ENCODE results near the gene ROR1.

The ROR1 gene

DNA sequence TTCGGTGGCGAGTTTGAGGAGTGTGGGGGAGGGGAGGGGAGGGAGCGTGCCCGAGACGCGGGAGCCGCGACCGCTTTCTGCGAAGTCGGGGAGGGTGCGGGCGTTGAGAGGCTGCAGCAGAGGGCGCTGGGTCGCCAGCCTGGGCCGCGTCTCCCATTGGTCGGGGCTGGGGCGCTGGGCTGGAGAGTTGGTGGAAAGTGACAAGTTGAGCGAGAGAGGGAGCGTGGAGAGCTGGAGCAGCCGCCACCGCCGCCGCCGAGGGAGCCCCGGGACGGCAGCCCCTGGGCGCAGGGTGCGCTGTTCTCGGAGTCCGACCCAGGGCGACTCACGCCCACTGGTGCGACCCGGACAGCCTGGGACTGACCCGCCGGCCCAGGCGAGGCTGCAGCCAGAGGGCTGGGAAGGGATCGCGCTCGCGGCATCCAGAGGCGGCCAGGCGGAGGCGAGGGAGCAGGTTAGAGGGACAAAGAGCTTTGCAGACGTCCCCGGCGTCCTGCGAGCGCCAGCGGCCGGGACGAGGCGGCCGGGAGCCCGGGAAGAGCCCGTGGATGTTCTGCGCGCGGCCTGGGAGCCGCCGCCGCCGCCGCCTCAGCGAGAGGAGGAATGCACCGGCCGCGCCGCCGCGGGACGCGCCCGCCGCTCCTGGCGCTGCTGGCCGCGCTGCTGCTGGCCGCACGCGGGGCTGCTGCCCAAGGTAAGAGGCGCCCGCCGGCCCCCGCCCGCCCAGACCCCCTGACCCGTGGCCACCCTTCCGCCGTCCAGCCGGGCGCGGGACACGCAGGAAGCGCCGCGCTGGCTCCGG is at the start of gene ROR1:
TSS of gene ROR1 (plus strand) at position 203 of the 802 bp plus-strand sequence.
- DNase-seq, result peak; percentile 66

DNA sequence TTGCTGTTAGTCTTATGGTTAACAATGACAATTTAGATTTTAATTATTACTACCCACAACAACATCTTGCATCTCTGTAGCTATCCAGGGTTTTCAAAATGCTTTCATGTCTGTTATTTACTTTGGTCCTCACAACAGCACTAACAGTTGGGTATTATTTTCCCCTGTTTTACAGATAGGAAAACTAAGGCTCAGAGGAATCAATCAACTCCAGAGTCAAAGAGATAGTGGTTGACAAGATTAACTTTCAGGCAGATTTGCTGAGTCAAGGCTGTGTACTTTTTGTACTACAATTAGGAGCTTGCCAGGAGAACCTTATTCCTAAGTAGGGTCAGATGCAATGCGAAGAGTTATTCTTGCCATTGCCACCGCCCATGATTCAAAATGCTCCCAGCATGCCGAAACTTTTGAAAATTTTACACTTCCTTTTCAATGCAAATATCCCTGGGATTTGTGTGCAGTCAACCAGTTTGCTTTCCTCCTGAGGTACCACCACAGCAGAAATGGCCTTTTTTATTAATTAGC is 49.4 kb upstream of the ROR1 start:
- no peak for DNase-seq

DNA sequence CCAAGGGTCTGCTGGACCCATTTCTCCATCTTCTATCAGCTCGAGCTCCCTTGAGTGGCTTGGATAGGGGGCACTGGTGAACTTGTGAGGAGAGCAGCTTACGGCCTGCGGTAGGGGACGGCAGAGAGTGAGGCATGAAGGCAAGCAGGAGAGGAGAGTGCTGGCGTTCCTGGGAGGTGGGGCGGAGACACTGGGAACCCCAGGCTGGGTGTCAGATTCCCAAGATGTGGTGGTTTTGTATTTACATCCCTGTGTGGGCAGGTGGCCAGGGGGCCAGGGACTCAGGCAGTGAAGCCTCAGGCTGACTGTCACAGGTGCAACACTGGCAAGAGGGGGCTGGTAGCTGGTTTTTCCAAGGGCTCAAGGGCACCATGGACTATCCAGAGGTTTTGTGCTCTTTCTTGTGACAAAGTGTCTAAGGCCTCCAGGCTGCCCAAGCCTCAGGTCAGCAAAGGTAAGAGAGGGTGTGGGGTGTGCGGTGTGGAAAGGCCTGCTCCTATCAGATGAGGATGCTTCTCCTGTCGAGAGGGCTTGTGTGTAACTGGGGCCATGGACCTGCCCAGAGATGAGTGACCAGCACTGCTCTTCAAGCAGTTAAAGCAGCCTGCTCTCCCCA is 45.1 kb upstream of the ROR1 start:
- DNase-seq, result no peak

GRCh38 chr1:63729227-63729620 is 44.6 kb upstream of the ROR1 start:
- DNase-seq, result no peak

DNA sequence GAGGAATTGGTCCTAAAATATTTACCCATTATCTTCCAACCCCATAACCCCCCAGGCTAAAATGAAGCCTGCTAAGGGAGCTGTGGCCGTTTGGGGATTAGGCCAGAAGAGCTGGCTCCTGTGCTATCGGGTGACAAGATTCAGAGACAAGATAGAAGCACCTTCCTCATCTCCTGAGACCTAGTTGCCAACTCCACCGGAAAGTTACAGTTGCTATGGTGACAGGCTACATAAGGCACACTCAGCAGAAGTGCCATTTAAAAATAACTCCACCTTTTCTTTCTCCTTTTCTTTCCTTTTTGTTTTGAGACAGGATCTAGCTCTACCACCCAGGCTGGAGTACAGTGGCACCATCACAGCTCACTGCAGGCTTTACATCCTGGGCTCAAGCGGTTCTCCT is 43.6 kb upstream of the ROR1 start:
- DNase-seq, result no peak

DNA sequence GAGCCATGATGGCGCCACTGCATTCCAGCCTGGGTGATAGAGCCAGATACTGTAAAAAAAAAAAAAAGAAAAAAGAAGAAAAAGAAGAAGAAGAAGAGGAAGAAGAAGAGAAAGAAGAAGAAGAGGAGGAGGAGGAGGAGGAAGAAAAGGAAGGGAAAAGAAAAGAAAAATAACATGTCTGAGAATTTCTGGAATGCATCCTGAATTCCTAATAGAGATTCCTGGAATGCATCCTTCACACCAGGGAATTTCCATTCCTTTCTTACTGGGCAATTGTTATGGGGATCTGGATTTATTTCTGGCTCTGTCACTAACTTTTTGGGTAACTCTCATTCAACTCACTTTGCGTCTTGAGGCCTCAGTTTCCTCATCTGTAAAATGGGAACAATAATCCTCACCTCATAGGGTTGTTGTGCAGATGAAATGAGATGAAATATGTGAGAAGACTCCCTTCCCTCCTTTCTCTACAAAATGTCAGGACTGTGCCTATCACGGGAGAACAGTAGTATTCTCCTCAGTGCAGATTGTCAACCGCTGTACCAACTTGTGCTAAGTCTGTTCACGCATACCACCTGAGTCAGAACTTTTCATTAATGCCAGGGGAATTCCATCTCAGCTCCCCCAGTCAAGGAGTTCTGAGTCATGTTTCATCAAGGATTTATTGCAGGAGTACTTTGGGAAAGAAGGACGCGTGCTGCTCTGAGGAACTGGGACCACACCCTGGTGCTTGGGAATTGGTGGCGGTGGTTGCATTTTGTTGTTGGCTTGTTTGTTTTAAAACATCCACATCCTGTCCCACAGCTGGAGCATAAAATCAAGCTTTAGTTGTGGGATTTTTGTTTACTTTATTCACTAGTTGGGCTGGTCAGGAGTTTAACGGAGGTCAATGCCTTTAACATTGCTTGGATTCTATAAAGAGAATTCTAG is 42.4 kb upstream of the ROR1 start:
- DNase-seq, result peak; percentile 5

DNA sequence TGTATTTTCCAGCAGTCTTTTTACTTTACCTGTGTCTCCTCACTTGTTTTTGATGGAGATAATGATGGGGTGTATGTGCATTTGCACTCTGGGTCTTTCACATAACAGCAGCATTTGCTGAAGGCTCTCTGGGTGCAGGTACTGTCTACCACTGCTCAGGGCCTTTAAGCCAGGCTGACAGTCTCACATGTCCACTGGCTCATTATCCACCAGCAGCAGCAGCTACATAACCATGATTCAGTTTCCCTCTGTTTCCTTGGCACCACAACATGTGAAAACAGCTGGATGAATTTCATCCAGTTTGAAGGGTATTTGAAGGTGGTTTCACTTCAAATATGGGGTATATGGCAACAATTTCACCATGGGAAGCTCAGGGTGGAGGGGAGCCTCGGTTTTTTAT is 41.2 kb upstream of the ROR1 start:
- no peak for DNase-seq

- DNase-seq, result no peak
Measured at GRCh38 chr1:63738772-63739171, 35.0 kb upstream of the ROR1 start.

DNA sequence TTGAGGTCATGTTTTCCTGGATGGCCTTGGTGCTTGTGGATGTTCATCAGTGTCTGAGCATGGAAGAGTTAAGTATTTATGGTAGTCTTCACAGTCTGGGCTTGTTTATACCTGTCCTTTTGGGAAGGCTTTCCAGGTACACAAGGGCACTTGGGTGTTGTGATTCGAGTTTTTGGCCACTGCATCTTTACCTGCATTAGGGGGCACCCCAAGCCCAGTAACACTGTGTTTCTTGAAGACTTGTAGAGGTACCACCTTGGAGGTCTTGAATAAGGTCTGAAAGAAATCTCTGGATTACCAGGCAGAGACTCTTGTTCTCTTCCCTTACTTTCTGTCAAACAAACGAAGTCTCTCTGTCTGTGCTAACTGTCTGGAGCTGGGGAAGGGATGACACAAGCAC is 34.4 kb upstream of the ROR1 start:
- no peak for DNase-seq

- DNase-seq, result no peak
Measured at GRCh38 chr1:63740432-63740831, 33.4 kb upstream of the ROR1 start.

DNA sequence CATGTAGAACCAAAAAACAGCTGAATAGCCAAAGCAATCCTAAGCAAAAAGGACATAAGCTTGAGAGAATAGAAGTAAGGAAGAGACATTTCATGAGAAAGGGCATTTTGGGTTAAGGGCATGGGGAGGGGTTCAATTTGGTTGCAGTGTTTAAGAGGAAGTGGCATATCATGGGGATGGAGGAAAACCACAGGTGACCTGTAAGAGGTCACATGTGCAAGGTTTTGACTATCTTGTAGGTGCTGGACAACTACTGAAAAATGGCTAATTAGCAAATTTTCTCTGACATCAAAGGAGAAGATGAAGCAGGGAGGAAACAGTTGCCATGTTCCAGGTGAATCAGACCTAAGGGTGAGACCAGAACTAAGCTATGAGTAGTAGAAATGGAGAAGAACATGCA is 31.3 kb upstream of the ROR1 start:
- DNase-seq, result no peak

DNA sequence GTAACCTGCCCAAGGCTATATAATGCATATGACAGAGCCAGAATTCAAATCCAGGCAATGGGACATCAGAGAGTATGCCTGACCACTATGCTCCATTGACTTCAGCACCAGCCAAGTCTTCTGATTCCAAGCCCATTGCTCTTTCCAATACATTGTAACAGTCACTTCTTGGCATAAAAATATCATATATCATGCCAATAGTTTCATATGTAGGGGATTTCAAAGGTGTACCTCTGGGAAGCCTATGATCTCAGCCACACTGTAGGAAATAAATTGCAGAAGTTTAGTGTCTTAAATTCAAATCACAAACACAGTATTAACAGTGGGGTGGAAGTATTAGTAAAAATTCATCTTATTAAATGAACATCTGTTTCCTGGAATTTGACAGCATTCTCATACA is 30.0 kb upstream of the ROR1 start:
- DNase-seq, result no peak

- peak; percentile 66 for DNase-seq
Measured at GRCh38 chr1:63746129-63746864, 27.5 kb upstream of the ROR1 start.

DNA sequence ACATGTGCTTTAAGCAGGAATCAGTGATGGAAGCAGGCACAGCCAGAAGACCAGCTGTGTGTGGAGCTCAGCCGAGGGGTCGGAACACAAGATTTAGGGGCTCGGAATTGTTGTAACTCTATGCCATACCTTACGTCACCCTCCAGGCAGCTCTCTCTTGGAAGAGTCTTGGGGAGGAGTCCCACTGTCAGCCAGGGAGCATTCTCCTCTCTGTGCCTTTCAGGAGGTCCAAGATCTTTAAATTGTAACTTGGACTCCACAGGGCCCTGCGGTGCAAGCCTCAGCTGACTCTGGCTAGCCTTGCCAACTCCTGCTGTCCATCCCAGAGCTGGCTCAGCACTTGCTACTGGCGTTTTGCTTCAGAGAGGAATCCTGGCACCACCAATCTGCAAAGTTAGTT is 26.4 kb upstream of the ROR1 start:
- no peak for DNase-seq

DNA sequence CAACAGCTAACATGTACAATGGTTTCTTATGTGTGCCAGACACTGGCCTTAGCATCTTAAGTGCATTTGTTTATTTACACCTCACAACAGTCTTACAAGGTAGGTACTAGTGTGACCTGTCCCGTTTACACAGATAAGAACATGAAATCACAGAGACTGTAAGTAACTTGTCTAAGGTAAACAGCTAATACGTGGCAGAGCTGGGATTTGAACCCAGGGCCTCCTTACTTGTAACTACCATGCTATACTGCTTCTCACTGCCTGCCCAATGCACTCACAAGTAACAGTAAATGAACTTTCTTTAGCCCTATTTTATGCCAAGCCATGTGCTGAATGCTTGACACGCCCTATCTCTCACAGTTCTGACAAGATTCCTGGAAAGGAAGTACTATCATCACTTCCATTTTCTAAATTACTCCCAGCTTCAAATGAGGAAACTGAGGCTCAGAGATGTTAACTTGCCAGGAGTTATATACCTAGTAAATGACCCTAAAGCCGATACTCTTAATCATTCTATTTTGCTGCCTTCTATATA is 25.7 kb upstream of the ROR1 start:
- no peak for DNase-seq

- DNase-seq, result no peak
Measured at GRCh38 chr1:63748641-63749040, 25.2 kb upstream of the ROR1 start.

- DNase-seq, result no peak
Measured at GRCh38 chr1:63750721-63751120, 23.1 kb upstream of the ROR1 start.

DNA sequence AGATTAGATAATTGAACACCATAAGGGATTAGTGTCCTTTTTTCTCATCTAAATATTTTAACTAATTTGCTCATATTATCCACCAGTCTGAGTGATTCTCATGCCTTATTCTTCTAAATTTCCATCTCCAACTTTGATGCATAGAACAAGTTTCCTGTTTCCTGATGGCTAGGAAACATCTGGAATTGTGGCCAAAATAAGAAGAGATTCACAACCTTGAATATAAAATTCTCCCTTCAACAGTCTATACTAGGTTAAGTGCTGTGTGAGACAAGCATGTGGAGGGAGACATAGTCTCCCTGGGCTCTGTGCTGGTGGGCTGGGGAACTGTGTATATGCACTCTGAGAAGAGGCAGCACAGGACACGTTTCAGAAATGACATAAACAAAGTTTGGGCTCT is 21.6 kb upstream of the ROR1 start:
- no peak for DNase-seq

DNA sequence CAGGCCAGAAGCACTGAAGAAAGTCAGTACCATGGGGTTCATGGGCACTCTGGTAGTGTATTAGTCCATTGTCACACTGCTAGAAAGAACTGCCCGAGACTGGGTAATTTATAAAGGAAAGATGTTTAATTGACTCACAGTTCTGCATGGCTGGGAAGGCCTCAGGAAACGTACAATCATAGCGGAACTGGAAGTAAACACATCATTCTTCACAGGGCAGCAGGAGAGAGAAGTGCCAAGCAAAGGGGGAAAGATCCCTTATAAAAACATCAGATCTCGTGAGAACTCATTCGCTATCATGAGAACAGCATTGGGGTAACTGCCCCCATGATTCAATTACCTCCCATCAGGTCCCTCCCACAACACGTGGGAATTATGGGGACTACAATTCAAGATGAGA is 20.2 kb upstream of the ROR1 start:
- DNase-seq, result no peak

GRCh38 chr1:63756839-63757238 is 17.0 kb upstream of the ROR1 start:
- no peak for DNase-seq

GRCh38 chr1:63757334-63757733 is 16.5 kb upstream of the ROR1 start:
- no peak for DNase-seq

- no peak for DNase-seq
Measured at GRCh38 chr1:63758791-63759190, 15.0 kb upstream of the ROR1 start.

All from suppressor macrophage treated with lipopolysaccharide for 4 hours (primary cell).